Upper lobe of left lung (tissue), 4 donors: ENCODE results near the gene GRB7.

Source experiments
- CTCF ChIP-seq, 6 experiments: fragments of 450-650 bp in 4 of 6; fragments of 200-600 bp in 2 of 6; sonication (generic) in 2 of 6; IDR thresholded peaks; one replicate each; pipeline ENCODE4 v1.5.1; 2016 to 2019; ENCODE audit warnings: antibody characterized with exemption in 6 of 6
- POLR2A ChIP-seq, 4 donors: fragments of 450-650 bp; IDR thresholded peaks; one replicate each; pipeline ENCODE4 v1.5.1; 2016 to 2017; ENCODE audit warnings: antibody characterized with exemption in 4 of 4, mild to moderate bottlenecking in 2 of 4
- POLR2AphosphoS5 ChIP-seq, 2 donors: sonication (generic); formaldehyde crosslinking; IDR thresholded peaks; one replicate each; pipeline ENCODE4 v1.5.1; 2017; ENCODE audit warnings: antibody characterized with exemption in 2 of 2

- TF ChIP-seq POLR2AphosphoS5 (IDR thresholded peaks at IDR 0.05) (no peak), CTCF (IDR thresholded peaks at IDR 0.05) (no peak), POLR2A (IDR thresholded peaks at IDR 0.05) (no peak)
Observed at GRCh38 chr17:39761861-39762496, 24.2 kb downstream of the GRB7 start.
